K562 (cell line): ENCODE results near the gene BLTP2. TPM values are rescaled to one million over a fixed set of nuclear protein-coding genes. Genes with fewer than 3 reads are reported as not detected.
A peak's percentile ranks its signal among the peaks of the same experiment; 100 is the strongest.

Experiments
- ATF1 ChIP-seq, 2 experiments: fragments of 450-650 bp in 1 of 2; IDR thresholded peaks; 2 replicates each; pipeline ENCODE4 v1.6.1; 2016; ENCODE audit warnings: missing compliant biosample characterization in 1 of 2, missing genetic modification characterization in 1 of 2
- CC2D1A ChIP-seq: fragments of 450-650 bp; IDR thresholded peaks from 2 replicates; pipeline ENCODE4 v1.6.1; 2017; ENCODE audit warnings: mild to moderate bottlenecking
- DNMT1 ChIP-seq: fragments of 450-650 bp; IDR thresholded peaks from 2 replicates; pipeline ENCODE4 v1.6.1; 2016; ENCODE audit warnings: antibody characterized with exemption, mild to moderate bottlenecking
- DPF2 ChIP-seq: fragments of 450-650 bp; IDR thresholded peaks from 2 replicates; pipeline ENCODE4 v1.6.1; 2016
- FOXP1 ChIP-seq: sonication (generic); formaldehyde crosslinking; IDR thresholded peaks from 2 replicates; pipeline ENCODE4 v1.8.0; 2022; ENCODE audit warnings: mild to moderate bottlenecking, missing genetic modification reagents
- HNRNPUL1 ChIP-seq: fragments of 200-400 bp; formaldehyde crosslinking; IDR thresholded peaks from 2 replicates; pipeline ENCODE4 v1.6.1; 2017; ENCODE audit warnings: low read length
- JUN ChIP-seq, 2 experiments: sonication (generic) in 1 of 2; formaldehyde crosslinking in 1 of 2; IDR thresholded peaks; 2 replicates each; pipeline versions ENCODE4 v1.6.1 to v1.8.0; 2012 to 2022; ENCODE audit warnings: borderline replicate concordance in 2 of 2, mild to moderate bottlenecking in 2 of 2, improper control_type of control experiment in 1 of 2, low read depth in 1 of 2, low read length in 1 of 2, missing genetic modification reagents in 1 of 2
- MAFK ChIP-seq: IDR thresholded peaks from 2 replicates; pipeline ENCODE4 v1.6.1; 2011; ENCODE audit warnings: low read length, improper control_type of control experiment
- MTA3 ChIP-seq: fragments of 450-650 bp; formaldehyde crosslinking; IDR thresholded peaks from 2 replicates; pipeline ENCODE4 v1.6.1; 2017; ENCODE audit warnings: mild to moderate bottlenecking, borderline replicate concordance
- MXD1 ChIP-seq: fragments of 250-450 bp; sonication (Bioruptor Pico); IDR thresholded peaks from 2 replicates; pipeline ENCODE4 v1.8.0; 2021; ENCODE audit warnings: borderline replicate concordance, mild to moderate bottlenecking, moderate library complexity; ENCODE audit not compliant: poor library complexity, severe bottlenecking
- MYC ChIP-seq, 2 experiments: fragments of 250-450 bp in 1 of 2; sonication (Bioruptor Pico) in 1 of 2; IDR thresholded peaks; 2 replicates each; pipeline versions ENCODE4 v1.5.1 to v1.6.1; 2012 to 2021; ENCODE audit warnings: low read depth in 2 of 2, borderline replicate concordance in 1 of 2, improper control_type of control experiment in 1 of 2, low read length in 1 of 2, mild to moderate bottlenecking in 1 of 2, moderate library complexity in 1 of 2
- NKRF ChIP-seq: fragments of 450-650 bp; IDR thresholded peaks from 2 replicates; pipeline ENCODE4 v1.6.1; 2016; ENCODE audit warnings: borderline replicate concordance
- PREB ChIP-seq: sonication (generic); formaldehyde crosslinking; IDR thresholded peaks from 2 replicates; pipeline ENCODE4 v1.8.1; 2023; ENCODE audit warnings: mild to moderate bottlenecking, missing genetic modification reagents
- SPI1 ChIP-seq: IDR thresholded peaks from 2 replicates; pipeline ENCODE4 v1.6.1; 2011; ENCODE audit warnings: low read depth, low read length, control low read depth, borderline replicate concordance
- U2AF1 ChIP-seq: fragments of 200-400 bp; formaldehyde crosslinking; optimal IDR thresholded peaks from 2 replicates; pipeline ENCODE3; 2017; ENCODE audit warnings: mild to moderate bottlenecking, low read depth, low read length, moderate library complexity
- ZNF175 ChIP-seq: fragments of 200-800 bp; sonication (Bioruptor generic); IDR thresholded peaks from 2 replicates; pipeline ENCODE4 v1.6.1; 2016; ENCODE audit warnings: low read depth, mild to moderate bottlenecking, missing genetic modification characterization, missing compliant biosample characterization
- polyA plus RNA-seq, 8 experiments: library from polyadenylated mRNA; depleted of rRNA in 4 of 8; stranded (reverse) in 5 of 8; unstranded in 3 of 8; fragments of >200 nt; fragmentation: Nextera tagmentation in 2 of 8; fragmentation: Illumina TruSeq in 1 of 8; extraction: Ambion mirVana in 2 of 8; extraction: Trizol in 1 of 8; gene quantifications; 2 replicates each; pipeline versions ENCODE4 v1.2.1 to v1.2.3, GENCODE V29; 2011 to 2014; ENCODE audit warnings: inconsistent platforms in 1 of 8, missing spikeins in 1 of 8
- total RNA-seq, 7 experiments: library from RNA; depleted of rRNA in 6 of 7; stranded (reverse); fragments of >200 nt in 6 of 7; fragmentation: Illumina TruSeq in 2 of 7; extraction: Trizol in 2 of 7; gene quantifications; 2 replicates each; pipeline versions ENCODE4 v1.2.1 to v1.2.3, GENCODE V29; 2011 to 2021; ENCODE audit warnings: low replicate concordance in 1 of 7
- TF ChIP-seq, protein P1 (sequence below): conservative IDR thresholded peaks from 2 replicates; pipeline ENCODE4 v1.6.1; 2011; ENCODE audit warnings: low read depth, mild to moderate bottlenecking, low read length; ENCODE audit not compliant: control insufficient read depth

The BLTP2 gene
- total and polyA plus RNA-seq, 9 of the 15 experiments (the other 6 are each of a cell fraction or from before 2014, with no cell fraction given) = 14.7 to 174 (median 103) TPM

DNA sequence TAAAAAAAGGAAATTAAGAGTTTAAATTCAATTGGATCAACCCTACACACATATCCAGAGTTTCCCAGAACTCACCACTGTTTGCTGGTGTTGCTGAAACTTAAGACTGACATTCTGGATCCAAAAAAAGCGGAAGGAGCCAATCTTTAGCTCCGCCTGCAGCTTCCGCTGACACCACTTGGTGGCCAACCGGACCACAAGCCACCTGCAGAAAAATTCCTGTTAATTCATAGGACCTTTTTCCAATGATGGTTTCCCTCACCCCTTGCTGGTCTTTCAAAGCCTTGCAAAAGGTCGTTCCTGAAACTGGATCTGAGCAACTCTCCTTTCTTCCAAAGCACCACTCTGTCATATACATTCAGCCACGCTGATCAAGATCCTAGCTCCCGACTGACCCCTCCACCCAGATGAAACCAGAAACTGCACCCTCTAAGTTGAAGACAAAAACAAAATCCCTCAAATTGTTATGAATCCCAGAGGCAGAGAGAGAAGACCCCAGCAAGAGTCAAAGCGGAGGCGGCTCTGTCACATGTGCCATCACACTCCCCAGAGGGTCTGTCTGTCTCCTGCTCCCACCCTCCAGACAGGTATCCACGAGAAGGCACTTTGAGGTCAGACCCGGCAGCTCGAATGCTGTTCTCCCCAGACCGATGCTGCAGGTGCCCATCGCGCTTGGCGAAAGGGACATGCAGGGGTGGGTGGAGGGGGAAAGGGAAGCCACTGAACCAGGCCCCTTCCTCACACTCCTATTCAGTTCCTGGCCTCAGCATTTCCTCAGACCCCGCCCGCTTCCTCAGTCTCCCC, 773 bp downstream of the BLTP2 start (continued):
- TF ChIP-seq FOXP1 (0 out of 2 replicates have a peak, but pooled peaks have one; percentile 22), DNMT1 (no peak), ZNF175 (CRISPR knock-in tag) (no peak), MXD1 (CRISPR knock-in tag) (no peak), MTA3 (no peak), MYC (IDR thresholded peaks at IDR 0.05; ENCODE audit: low read depth, low read length) (peak; percentile 51), MYC (CRISPR knock-in tag; IDR thresholded peaks at IDR 0.05; ENCODE audit: borderline replicate concordance, low read depth) (no peak), JUN (IDR thresholded peaks at IDR 0.05; ENCODE audit: borderline replicate concordance, low read depth, low read length) (0 out of 2 replicates have a peak, but pooled peaks have one; percentile 41), JUN (CRISPR knock-in tag; IDR thresholded peaks at IDR 0.05; ENCODE audit: borderline replicate concordance) (no peak), CC2D1A (no peak), PREB (CRISPR knock-in tag) (peak; percentile 2; the same call in 1 of the 2 replicates), NKRF (peak; percentile 71), DPF2 (peak; percentile 43; the same call in 1 of the 2 replicates), U2AF1 (no peak), MAFK (no peak), HNRNPUL1 (no peak), SPI1 (peak; percentile 88), ATF1 (CRISPR knock-in tag; IDR thresholded peaks at IDR 0.05) (no peak), ATF1 (tag; IDR thresholded peaks at IDR 0.05) (peak; percentile 37; the same call in 1 of the 2 replicates)
- TF ChIP-seq, protein P1, sequence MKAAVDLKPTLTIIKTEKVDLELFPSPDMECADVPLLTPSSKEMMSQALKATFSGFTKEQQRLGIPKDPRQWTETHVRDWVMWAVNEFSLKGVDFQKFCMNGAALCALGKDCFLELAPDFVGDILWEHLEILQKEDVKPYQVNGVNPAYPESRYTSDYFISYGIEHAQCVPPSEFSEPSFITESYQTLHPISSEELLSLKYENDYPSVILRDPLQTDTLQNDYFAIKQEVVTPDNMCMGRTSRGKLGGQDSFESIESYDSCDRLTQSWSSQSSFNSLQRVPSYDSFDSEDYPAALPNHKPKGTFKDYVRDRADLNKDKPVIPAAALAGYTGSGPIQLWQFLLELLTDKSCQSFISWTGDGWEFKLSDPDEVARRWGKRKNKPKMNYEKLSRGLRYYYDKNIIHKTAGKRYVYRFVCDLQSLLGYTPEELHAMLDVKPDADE = no peak
